Activated CD4-positive, alpha-beta T cell treated with anti-CD3 and anti-CD28 coated beads, Interleukin-2, amount 50 U/mL, for 1 hour (primary cell): ENCODE results near the gene HYAL3.
A peak's percentile ranks its signal among the peaks of the same experiment; 100 is the strongest.
"Not testable (repeated sequence)": the region's sequence is repeated elsewhere in the genome, so short reads cannot be mapped to it uniquely, and the experiment has no call there.

Experiments
- DNase-seq: peaks from one replicate; pipeline ENCODE4 v3.0.0-alpha.2; 2020

HYAL3 gene

DNA sequence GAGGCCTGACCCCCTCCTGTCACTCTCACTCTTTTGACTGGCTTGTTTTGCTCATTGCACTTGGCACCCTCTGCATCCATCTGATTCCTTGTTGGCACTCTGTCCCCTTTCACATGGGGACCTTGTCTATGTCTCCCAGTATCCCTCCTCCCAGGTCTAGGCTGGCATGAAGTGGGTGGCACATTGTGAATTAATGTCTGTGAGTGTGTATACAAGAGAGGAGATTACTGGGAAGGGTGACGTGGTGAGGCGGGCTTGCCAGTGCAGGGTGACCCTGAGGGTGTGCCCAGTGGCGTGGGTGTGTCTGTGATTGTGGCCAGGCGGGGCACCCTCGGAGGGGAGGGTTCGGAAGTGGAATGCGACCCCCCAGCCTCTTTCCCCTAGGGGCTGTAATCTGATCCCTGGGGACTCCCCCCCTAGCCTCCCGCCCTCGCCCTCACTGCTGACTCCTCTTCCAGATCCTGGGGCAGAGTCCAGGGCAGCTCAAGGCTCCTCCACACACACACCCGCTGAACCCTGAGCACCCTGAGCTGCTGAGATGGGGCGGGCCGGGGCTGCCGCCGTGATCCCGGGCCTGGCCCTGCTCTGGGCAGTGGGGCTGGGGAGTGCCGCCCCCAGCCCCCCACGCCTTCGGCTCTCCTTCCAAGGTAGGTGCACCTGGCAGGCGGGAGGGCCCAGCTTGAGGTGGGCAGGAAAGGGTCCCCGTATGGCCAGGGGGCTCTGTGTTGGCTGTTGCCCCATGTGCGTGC lies 30.3 kb downstream of the HYAL3 start, which contains the start of gene SEMA3B:
TSS of gene SEMA3B (plus strand) at position 445 of the 749 bp plus-strand sequence. CDS start at position 539, 94 bp downstream.
- no peak for DNase-seq

DNA sequence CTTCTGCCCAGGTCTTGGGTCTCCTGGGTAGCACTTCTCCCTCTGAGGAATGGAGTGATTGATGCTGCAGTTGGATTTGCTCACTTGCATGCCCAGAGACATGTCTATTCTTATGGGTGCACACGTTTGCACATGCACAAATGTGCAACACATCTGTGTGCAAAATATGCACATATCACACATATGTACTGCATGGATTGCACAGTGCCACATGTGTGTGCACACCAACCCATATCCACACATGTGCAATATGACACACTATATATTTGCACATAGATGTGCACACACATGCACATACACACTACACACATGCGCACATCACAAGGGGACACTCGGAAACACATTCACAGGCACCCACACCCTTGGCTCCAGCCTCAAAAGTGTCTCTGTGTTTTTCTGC lies 30.9 kb downstream of the HYAL3 start:
- DNase-seq, result no peak

DNA sequence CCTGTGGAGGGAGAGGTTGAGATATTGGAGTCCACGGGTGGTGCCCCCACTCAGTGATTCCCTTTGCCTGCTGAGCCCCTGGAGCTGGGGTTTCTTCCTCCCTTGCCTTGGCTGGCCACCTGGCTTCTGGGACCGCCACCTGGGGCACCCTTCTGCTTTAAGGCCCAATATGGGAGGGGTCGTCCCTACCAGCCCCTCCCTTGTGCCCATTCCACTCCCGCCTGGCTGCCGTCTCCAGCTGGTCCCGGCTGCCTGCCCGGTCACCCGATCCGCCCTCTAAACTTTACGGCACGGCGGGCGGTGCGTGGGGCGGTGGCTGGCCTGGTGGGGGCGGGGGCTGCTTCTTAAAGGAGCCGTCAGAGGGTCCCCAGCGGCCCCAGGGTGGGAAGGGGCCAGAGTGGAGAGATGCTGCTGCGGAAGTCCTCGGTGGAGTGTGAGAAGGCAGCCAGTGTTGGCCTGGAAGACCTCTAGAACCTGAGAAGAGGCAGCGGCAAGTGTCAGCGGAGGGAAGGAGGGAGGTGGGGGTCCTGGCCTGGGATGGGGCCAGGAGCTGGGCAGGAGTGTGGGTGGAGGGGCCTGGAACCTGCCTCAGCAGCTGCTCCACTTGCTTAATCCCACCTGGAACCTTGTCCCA lies 31.8 kb downstream of the HYAL3 start:
- no peak for DNase-seq

DNA sequence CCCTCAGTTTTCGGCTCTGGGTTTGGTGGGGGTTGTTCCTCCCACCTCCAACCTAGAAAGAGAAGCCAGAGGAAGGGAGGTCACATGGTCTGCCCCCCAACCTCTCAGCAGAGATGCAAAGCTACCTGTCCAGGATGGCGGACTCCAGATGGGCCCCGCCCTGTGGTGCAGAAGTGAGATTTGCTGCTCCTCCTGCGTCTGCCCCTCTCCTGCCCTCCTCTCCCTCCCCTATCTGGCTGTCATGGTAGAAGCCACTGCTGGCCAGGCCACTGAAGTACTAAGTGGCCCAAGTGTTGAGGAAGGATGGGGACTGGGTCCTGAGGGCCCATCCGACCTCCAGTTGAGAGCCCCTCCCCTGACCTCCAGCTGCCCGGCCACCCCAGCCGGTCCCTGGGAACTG lies 32.4 kb downstream of the HYAL3 start:
- no peak for DNase-seq

DNA sequence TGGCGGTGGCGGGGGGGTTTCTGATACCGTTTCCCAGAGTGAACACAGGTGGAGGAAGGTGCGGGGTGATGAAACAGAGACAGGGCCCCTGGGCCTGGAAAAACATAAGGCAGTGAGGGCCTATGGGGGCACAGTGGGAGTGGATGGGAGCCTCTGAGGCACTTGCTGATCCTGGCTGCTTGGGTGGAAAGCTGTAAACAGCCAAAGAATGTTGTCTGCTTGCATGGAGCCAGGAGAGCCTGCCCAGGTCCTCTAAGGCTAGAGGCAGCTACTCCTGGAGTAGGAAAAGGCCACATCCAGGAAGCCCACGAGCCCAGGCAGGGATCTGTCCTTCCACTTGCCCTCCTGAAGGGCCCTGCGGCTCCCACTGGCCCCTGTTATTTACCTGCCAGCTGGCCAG lies 33.2 kb downstream of the HYAL3 start:
- no peak for DNase-seq

DNA sequence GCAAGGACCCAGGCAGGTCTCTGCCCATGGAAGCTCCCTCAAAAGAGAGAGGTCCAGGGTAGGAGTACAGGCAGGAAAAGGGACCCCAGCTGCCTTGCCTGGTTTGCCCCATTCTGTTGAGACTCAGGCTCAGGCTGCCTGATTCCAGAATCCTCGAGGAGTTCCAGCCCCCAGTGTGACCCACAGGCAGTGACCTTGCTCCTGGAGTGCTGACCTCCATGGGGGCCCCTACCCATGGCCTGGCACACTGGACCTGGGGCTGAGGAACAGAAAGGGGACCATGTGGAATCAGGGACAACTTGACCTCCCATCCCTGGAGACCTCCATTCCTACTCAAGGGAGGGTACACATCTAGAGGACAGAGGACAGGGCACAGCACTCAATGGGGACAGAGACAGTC lies 33.6 kb downstream of the HYAL3 start:
- no peak for DNase-seq

DNA sequence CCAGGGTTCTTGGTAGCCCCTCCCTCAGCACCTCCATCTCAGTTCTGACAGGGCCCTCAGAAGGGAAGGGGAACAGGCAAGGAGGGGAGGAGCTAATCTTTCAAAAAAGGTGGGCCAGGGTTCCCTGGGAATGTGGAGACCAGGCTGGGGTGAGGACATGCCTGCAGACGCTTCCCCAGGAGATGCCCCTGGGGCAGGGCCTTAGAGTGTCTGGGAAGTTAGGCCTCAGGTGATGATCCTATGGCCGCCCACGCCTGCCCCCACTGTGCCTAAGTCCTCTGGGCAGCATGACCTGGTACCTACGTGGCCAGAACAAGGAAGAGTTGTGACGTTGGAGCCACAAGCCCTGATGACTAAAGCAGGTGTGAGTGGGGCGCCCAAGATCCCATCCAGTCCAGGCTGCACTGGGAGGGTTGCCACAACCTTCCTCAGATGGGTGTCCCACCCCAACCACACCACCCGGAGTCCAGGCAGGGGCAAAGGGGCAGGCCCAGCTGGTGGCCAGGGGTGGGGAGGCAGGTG lies 34.2 kb downstream of the HYAL3 start:
- DNase-seq, result no peak

DNA sequence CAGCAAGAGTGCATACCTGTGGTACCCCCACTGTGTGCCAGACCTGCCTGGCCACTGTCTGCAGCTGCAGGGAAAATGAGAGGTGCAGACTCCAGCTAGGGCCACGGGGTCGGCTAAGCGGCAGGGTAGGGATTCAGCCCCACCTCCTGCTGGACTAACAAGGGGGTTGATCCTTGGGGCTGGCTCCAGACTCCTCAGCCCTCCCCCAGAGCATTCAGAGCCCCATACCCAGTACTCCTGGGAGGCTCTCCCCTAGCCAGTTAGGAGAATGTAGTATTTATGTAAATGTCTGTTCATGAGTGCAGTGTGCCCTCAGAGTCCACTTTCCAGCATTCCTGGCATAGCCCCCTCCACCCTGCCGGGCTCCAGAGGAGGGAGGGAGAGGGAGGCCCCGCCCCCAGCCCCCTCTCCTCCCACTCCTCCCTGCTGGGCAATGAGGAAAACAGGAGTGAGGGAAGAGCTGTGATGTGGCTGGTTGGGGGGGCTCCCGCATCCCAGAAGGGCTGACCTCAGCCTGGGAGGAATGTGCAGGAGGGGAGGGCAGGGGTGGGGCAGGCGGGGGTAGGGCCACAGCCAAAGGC lies 34.7 kb downstream of the HYAL3 start:
- DNase-seq, result no peak

DNA sequence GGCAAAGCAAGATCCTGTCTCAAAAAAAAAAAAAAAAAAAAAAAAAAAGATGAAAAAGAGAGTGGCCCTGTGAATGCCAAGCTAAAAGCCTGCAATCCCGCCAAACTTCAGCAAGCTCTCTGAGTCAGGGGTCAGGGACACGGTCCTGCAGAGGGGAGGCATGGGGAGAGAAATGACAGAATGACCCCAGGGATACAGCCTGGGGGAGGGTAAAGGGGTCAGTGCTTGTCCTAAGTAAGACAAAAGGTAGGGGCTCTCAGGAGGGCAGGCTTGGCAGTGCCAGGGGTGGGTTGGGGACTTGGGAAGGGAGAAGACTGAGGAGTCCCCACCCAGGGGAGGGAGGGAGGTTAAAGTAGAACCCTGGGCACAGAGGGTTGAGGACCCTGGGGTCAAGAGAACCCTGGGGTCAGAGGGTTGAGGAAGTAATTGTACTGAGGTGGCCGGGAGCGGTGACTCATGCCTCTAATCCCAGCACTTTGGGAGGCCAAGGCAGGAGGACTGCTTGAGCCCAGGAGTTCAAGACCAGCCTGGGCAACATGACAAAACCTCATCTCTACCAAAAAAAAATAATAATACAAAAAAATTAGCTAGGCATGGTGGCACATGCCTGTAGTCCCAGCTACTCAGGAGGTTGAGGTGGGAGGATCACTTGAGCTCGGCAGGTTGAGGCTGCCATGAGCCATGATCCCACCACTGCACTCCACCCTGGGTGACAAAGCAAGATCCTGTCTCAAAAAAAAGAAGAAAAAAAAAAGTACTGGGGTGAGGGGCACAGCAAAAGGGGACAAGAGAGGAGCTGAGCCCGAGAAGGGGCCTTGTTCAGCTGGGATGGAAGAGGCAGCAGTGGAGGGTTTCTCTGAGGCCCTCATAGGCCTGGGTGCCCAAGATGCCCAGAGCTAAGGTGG lies 35.5 kb downstream of the HYAL3 start:
- DNase-seq, result no peak

DNA sequence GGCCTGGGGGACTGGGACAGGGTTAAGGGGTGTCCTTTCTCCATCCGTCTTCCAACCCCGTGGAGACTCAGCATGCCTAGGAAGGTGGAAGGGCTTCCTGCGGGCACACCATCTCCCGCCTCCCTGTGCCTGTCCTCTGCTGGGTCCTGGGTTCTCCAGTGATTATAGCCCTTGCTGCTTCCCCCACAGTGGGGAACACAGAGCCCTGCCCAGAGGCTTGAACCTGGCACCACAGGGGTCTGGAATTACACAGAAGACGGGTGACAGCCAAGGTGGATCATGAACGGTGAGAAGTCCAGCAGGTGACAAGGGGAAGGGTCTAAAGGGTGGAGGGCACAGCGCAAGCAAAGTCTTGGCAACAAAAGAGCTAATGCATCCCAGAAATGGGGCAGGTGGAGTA lies 36.4 kb downstream of the HYAL3 start:
- no peak for DNase-seq

DNA sequence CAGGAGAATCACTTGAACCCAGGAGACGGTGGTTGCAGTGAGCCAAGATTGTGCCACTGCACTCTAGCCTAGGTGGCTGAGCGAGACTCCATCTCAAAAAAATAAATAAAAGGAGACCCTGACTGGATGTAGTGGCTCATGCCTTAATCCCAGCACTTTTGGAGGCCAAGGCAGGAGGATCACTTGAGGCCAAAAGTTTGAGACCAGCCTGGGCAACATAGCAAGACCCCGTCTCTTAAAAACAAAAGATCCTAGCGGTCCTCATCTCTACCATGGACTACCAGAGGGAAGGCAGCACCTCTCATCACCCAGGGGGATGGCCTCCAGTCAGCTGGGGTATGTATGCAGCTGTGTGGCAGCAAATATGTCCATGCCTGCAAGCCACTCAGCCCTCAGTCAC lies 37.0 kb downstream of the HYAL3 start:
- not testable (repeated sequence) for DNase-seq

DNA sequence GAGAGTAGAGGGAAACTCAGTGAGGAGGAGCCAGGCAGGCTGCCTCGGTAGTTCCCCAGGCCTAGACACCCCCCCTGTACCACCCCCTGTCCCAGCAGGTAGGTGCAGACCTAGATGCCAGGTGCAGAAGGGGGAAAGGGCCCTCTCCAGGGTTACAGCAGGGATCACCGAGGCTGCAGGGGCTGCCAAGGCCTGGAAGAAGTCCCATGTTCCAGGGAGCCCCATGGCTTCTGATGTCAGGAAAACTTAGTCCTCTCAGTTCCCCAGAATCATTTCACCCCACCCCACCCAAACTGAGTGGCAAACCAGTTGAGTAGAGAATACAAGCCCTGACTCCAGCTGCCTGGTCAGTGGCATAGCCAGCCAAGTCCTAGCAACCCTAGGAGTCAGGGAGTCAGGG lies 37.7 kb downstream of the HYAL3 start:
- DNase-seq, result no peak

DNA sequence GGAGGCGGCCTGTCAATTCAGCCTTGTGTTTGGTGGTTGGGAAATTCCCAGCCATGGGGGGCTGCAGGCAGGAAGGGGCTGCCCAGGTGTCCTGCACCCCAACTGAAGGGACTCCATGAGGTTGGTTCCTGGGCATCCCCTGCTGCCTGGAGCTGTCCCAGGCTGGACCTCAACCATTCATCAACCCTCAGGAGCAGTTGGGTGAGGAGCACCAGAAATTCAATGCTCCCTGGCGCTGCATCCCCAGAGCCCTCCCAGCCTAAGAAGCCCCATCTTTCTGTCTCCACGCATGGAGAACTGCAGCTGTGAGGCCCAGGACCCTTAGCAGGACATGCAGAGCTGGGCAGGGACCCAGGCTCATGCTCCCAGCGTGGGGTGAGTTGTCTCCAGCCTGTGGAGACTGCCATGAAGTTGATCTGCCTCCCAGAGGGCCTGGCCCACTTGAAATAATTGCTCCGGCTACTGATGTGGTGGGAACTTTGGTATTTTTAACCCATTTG lies 38.2 kb downstream of the HYAL3 start:
- no peak for DNase-seq

DNA sequence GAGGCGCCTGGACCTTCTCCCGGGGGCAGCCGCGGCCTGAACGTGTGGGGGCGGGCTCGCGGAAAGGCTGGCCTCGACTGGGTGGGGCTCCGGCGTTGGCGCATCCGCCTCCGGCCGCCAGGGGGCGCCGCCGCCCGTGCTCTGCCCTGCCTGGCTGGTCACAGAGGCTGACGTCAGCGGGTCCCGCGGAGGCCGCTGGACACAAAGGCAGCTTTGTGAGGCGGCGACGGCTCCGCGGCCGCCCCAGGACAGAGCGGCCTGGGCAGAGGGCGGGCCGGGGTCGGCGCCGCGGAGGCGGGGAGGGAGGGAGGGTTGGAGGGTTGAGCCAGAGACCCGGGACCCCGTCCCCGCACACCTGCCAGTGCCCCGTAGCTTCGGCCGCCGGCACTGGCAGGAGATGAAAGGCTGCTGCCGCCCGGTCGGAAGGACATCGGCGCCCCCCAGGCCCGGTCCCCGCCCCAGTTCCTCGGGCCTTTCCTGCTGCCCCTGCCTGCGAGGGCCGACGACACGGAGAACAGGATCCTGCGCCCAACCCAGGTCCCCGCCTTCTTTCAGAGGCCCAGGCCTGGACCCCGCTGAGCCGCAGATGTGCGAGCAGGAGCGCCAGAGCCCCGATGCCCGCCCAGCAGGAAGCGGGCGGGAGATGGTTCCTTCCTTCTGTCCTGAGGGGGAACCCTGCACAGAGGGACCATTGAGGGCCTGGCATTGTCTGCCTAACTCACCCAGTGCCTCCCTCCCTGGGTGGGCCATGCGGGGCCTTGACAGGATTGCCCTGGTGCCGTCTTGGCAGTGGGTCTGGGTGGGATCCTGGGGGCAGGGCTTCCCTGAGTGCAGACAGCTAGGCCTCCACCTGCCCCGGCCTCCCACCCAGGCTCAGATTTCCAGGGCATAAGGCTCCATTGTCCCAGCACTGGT lies 38.9 kb downstream of the HYAL3 start:
- peak; percentile 74 for DNase-seq

DNA sequence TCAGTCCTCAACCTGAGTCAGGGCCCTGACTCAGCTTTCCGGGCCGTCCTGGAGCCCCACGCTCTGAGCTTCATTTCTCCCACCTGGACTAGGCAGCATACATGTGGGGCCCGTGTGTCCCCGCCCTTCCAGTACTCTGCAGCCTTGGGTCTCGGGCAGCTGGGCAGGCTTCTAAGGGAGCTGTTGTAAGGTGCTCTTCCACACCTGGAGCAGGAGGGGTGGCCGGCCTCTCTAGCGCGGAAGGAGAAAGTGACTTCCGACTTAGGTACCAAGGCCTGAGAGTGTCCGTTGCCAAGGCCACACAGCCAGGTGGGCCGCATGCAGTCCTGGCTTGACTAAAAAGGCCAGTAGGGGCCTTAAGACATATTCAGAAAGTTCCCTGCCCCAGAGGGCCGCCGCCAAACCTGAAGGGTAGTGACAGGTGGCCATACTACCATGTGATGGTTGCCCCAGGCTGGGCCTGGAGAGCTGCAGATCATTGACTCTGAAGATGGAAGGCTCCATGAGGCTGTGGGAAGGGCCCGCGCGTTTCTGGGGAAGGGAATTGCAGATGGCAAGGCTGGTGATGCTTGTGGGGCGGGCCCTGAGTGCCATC lies 39.7 kb downstream of the HYAL3 start:
- DNase-seq, result no peak

DNA sequence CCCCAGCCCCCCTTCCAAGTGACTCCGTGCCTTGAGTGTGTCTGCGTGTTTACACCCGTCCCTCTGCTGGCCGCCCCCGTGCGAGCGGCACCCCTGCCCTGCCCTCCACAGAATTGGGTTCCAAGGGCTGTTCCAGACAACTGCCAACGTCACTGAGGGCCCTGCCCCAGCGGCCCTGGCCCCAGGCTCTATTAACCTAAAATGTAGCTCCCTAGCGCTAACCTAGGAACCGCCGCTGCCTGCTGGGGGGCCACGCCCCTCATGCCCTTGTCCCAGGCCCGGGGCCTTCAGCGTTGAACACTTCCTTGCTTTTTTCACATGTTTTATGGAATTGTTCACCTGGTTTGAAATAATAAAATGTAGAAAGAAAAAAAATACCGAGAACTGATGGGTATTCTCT lies 40.2 kb downstream of the HYAL3 start:
- DNase-seq, result no peak

DNA sequence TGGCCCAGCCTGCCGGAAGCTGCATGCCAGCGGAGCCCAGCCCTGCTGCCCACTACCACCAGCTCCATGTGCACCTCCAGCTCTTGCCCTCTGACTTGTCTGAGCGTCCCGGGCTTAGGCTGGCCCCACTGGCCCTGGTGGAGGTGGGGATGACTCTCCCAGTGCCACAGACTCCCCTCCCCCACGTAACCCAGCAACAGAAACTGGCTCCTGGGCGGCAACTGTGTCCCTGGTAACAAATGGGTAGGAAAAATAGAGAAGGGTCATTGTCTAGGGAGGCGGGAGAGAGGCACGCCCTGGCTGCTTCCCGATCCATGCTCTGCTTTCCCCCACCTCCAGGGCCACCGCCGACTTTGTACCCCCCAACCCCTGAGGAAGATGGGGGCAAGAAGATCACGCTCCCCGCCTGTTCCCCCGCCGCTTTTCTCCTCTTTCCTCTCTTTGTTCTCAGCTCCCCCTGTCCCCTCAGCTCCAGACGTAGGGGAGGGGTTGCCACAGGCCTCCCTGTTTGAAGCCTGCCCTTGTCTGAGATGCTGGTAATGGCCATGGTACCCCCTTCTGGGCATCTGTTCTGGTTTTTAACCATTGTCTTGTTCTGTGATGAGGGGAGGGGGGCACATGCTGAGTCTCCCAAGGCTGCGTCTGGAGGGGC lies 41.0 kb downstream of the HYAL3 start:
- no peak for DNase-seq

DNA sequence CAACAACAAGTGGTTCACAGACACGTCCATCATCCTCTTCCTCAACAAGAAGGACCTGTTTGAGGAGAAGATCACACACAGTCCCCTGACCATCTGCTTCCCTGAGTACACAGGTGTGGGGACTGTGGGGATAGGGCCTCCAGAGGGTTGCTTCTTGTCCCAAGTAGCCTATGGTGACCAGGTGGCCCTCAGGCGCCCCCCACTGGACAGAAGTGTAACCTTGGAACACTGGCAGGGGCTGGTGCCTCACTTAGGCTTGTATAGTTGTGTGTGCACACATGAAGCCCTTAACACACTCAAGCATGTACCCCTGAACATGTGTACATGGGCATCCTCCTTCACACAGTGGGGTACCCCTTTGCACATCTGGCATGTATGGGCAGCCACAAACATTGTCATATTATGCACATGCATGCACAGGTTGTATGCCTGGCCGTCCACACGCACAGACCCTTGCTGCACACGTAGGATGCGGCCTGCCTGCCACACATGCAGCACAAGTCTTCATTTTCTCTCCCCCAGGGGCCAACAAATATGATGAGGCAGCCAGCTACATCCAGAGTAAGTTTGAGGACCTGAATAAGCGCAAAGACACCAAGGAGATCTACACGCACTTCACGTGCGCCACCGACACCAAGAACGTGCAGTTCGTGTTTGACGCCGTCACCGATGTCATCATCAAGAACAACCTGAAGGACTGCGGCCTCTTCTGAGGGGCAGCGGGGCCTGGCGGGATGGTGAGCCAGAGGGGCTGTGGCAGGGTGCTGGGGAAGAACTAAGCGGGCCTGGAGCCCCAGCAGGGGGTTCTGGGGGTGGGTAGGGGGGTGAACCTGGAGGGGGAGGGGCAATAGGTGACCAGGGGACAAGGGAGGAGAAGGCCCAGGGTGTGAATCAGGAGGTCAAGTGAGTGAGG lies 42.0 kb downstream of the HYAL3 start:
- DNase-seq, result no peak

DNA sequence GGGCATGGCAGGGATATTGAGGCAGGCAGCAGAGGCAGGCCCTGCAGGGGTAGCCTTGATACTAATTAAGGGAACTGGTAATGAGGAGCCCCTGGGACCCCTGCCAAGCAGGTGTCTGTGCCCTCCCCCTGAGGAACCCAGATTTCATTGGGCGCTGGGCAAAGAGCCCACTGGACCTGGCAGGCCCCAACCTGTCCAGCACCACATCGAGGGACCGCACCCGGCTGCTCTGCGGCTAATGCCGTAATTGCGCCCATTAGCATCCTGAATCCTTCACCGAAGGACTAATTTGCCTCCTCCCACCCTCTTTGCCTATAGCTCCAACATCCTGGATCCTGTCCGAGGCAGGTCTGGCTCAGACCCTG lies 44.0 kb downstream of the HYAL3 start:
- DNase-seq, result no peak
